ENCODE results near the gene YDJC. TPM values are rescaled to one million over a fixed set of nuclear protein-coding genes. Genes with fewer than 3 reads are reported as not detected.

The YDJC gene
- total and polyA plus RNA-seq, 9 of the 15 experiments (the other 6 are each of a cell fraction or from before 2014, with no cell fraction given) = 13.5 to 871 (median 164) TPM

GRCh38 chr22:21599053-21599893, 30.5 kb downstream of the YDJC start (continued):
- TF ChIP-seq PREB (CRISPR knock-in tag; IDR thresholded peaks at IDR 0.05) (0 out of 2 replicates have a peak, but pooled peaks have one; percentile 30), JUN (IDR thresholded peaks at IDR 0.05; ENCODE audit: borderline replicate concordance, low read depth, low read length) (no peak), JUN (CRISPR knock-in tag; IDR thresholded peaks at IDR 0.05; ENCODE audit: borderline replicate concordance) (peak; percentile 67; the same call in 1 of the 2 replicates), CGGBP1 (CRISPR knock-in tag; IDR thresholded peaks at IDR 0.05) (0 out of 2 replicates have a peak, but pooled peaks have one; percentile 73), DPF2 (IDR thresholded peaks at IDR 0.05) (no peak), ZNF695 (CRISPR knock-in tag; IDR thresholded peaks at IDR 0.05) (no peak), TEAD1 (CRISPR knock-in tag; IDR thresholded peaks at IDR 0.05) (no peak), ZNF436 (CRISPR knock-in tag; IDR thresholded peaks at IDR 0.05) (no peak), TCFL5 (CRISPR knock-in tag; conservative IDR thresholded peaks at IDR 0.05) (no peak), RFX5 (IDR thresholded peaks at IDR 0.05; ENCODE audit: low read depth, low read length) (no peak), ZNF507 (tag; conservative IDR thresholded peaks at IDR 0.05) (no peak), PHF21A (IDR thresholded peaks at IDR 0.05; ENCODE audit: borderline replicate concordance, low read depth) (no peak), XRCC5 (IDR thresholded peaks at IDR 0.05; ENCODE audit: low read depth, low read length) (no peak), ZHX1 (conservative IDR thresholded peaks at IDR 0.05; ENCODE audit: low read length) (no peak), CHD1 (IDR thresholded peaks at IDR 0.05; ENCODE audit: low read length) (no peak)
- TF ChIP-seq, protein P1, sequence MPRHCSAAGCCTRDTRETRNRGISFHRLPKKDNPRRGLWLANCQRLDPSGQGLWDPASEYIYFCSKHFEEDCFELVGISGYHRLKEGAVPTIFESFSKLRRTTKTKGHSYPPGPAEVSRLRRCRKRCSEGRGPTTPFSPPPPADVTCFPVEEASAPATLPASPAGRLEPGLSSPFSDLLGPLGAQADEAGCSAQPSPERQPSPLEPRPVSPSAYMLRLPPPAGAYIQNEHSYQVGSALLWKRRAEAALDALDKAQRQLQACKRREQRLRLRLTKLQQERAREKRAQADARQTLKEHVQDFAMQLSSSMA (CRISPR knock-in tag; IDR thresholded peaks at IDR 0.05) = no peak
- TF ChIP-seq, protein P2, sequence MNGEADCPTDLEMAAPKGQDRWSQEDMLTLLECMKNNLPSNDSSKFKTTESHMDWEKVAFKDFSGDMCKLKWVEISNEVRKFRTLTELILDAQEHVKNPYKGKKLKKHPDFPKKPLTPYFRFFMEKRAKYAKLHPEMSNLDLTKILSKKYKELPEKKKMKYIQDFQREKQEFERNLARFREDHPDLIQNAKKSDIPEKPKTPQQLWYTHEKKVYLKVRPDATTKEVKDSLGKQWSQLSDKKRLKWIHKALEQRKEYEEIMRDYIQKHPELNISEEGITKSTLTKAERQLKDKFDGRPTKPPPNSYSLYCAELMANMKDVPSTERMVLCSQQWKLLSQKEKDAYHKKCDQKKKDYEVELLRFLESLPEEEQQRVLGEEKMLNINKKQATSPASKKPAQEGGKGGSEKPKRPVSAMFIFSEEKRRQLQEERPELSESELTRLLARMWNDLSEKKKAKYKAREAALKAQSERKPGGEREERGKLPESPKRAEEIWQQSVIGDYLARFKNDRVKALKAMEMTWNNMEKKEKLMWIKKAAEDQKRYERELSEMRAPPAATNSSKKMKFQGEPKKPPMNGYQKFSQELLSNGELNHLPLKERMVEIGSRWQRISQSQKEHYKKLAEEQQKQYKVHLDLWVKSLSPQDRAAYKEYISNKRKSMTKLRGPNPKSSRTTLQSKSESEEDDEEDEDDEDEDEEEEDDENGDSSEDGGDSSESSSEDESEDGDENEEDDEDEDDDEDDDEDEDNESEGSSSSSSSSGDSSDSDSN (IDR thresholded peaks at IDR 0.05; ENCODE audit: borderline replicate concordance in 1 of 2, low read depth in 2 of 2, low read length in 2 of 2) = peak; percentile 41 to 61; a peak in 1 of 4 replicates
- TF ChIP-seq, protein P3, sequence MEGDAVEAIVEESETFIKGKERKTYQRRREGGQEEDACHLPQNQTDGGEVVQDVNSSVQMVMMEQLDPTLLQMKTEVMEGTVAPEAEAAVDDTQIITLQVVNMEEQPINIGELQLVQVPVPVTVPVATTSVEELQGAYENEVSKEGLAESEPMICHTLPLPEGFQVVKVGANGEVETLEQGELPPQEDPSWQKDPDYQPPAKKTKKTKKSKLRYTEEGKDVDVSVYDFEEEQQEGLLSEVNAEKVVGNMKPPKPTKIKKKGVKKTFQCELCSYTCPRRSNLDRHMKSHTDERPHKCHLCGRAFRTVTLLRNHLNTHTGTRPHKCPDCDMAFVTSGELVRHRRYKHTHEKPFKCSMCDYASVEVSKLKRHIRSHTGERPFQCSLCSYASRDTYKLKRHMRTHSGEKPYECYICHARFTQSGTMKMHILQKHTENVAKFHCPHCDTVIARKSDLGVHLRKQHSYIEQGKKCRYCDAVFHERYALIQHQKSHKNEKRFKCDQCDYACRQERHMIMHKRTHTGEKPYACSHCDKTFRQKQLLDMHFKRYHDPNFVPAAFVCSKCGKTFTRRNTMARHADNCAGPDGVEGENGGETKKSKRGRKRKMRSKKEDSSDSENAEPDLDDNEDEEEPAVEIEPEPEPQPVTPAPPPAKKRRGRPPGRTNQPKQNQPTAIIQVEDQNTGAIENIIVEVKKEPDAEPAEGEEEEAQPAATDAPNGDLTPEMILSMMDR (IDR thresholded peaks at IDR 0.05 in 2 of 3, conservative IDR thresholded peaks at IDR 0.05 in 1 of 3; ENCODE audit: insufficient read depth in 2 of 3, low read depth in 1 of 3, low read length in 3 of 3) = no peak

Data from K562 (cell line).